HepG2 (cell line): Measurements from ENCODE around the gene STEAP2. TPM values are rescaled to one million over a fixed set of nuclear protein-coding genes. Genes with fewer than 3 reads are reported as not detected.

Experiments used
- ATAC-seq: fragments of 200-7000 bp; cut with Tn5 transposase; 3 replicates; pipeline ENCODE4 v1.9.1; 2020; ENCODE audit warnings: mild to moderate bottlenecking, moderate library complexity
- BruUV-seq: library from RNA; stranded (reverse); fragments of 400-500 nt; replicated peaks from 2 replicates; lab custom pipeline; 2021; lab: Mats Ljungman, UMichigan
- CTCF ChIA-PET: fragments of 300-600 bp; formaldehyde crosslinking; extraction: SDS; loops from one replicate; lab custom pipeline; 2021; ENCODE audit warnings: low total read pairs, inconsistent platforms, low intra/inter-chr PET ratio; lab: Yijun Ruan, JAX
- POLR2A ChIA-PET: fragments of 350-600 bp; sonication (Branson Sonifier 250); formaldehyde crosslinking; loops from one replicate; lab custom pipeline; 2020; ENCODE audit warnings: antibody characterized with exemption, inconsistent platforms; lab: Yijun Ruan, JAX
- DNase-seq: peaks from one replicate; pipeline ENCODE4 v3.0.0-alpha.2; 2015; ENCODE audit warnings: low spot score
- FAIRE-seq: peaks from 3 replicates; lab custom pipeline; 2011; peaks lifted over from hg19 to GRCh38; lab: Jason Lieb, UNC
- H2AFZ ChIP-seq: one replicate; pipeline ENCODE4 v1.6.1; 2011; ENCODE audit warnings: low read length, inconsistent platforms
- H3K27ac ChIP-seq: fragments of 300-600 bp; 3 replicates; pipeline ENCODE4 v1.8.0; 2011; ENCODE audit warnings: mixed run types, mild to moderate bottlenecking, mixed read lengths, low read length, inconsistent platforms; ENCODE audit not compliant: insufficient read depth; ENCODE audit errors: extremely low read length
- H3K27me3 ChIP-seq, 2 experiments: fragments of 200-600 bp in 1 of 2; 2 replicates in 1 of 2; 3 replicates in 1 of 2; pipeline versions ENCODE4 v1.6.0 to v1.8.0; 2011; ENCODE audit warnings: low read length in 2 of 2, mild to moderate bottlenecking in 2 of 2, moderate library complexity in 2 of 2, inconsistent platforms in 1 of 2; ENCODE audit not compliant: insufficient read depth in 2 of 2, control insufficient read depth in 1 of 2
- H3K36me3 ChIP-seq, 2 experiments: fragments of 200-600 bp in 1 of 2; replicated peaks in 1 of 2; 2 replicates in 1 of 2; 3 replicates in 1 of 2; pipeline versions ENCODE4 v1.5.1 to v1.8.0; 2011; ENCODE audit warnings: low read length in 2 of 2, inconsistent platforms in 1 of 2; ENCODE audit not compliant: insufficient read depth in 2 of 2, control insufficient read depth in 1 of 2
- H3K4me1 ChIP-seq: 2 replicates; pipeline ENCODE4 v1.5.1; 2012; ENCODE audit warnings: low read length, inconsistent platforms; ENCODE audit not compliant: insufficient read depth
- H3K4me2 ChIP-seq: 2 replicates; pipeline ENCODE4 v1.6.0; 2011; ENCODE audit warnings: low read depth, low read length, inconsistent platforms
- H3K4me3 ChIP-seq, 3 experiments: fragments of 200-600 bp in 1 of 3; sonication (generic), shearing (Covaris generic) in 1 of 3; replicated peaks in 1 of 3; 2 replicates each; pipeline ENCODE4 v1.5.1; 2011 to 2016; ENCODE audit warnings: low read length in 3 of 3, inconsistent platforms in 2 of 3, low read depth in 2 of 3, mild to moderate bottlenecking in 2 of 3, control low read depth in 1 of 3, mixed read lengths in 1 of 3; ENCODE audit not compliant: insufficient read depth in 1 of 3
- H3K79me2 ChIP-seq: one replicate; pipeline ENCODE4 v1.6.1; 2011; ENCODE audit warnings: low read length, inconsistent platforms; ENCODE audit not compliant: insufficient read depth
- H3K9ac ChIP-seq: 2 replicates; pipeline ENCODE4 v1.6.0; 2011; ENCODE audit warnings: mild to moderate bottlenecking, low read depth, low read length, inconsistent platforms; ENCODE audit not compliant: insufficient read depth
- H3K9me3 ChIP-seq: 2 replicates; pipeline ENCODE4 v1.5.1; 2012; ENCODE audit warnings: mild to moderate bottlenecking, low read length
- H4K20me1 ChIP-seq: 2 replicates; pipeline ENCODE4 v1.6.0; 2011; ENCODE audit warnings: inconsistent platforms, mild to moderate bottlenecking, low read length, moderate library complexity; ENCODE audit not compliant: insufficient read depth
- BRCA1 ChIP-seq: sonication (generic); formaldehyde crosslinking; IDR thresholded peaks from 2 replicates; pipeline ENCODE4 v1.4.0; 2020; ENCODE audit warnings: missing genetic modification reagents
- CHD2 ChIP-seq: IDR thresholded peaks from 2 replicates; pipeline ENCODE4 v1.6.1; 2011; ENCODE audit warnings: low read depth, low read length, improper control_type of control experiment
- CREM ChIP-seq, 2 experiments: sonication (generic) in 1 of 2; formaldehyde crosslinking in 1 of 2; IDR thresholded peaks; 2 replicates each; pipeline versions ENCODE4 v1.4.0 to v1.6.1; 2016 to 2020; ENCODE audit warnings: antibody characterized with exemption in 1 of 2, mild to moderate bottlenecking in 1 of 2, missing genetic modification reagents in 1 of 2
- FOSL1 ChIP-seq: sonication (generic); formaldehyde crosslinking; IDR thresholded peaks from 2 replicates; pipeline ENCODE4 v1.9.0; 2021; ENCODE audit warnings: missing genetic modification reagents, borderline replicate concordance
- GATAD2A ChIP-seq: IDR thresholded peaks from 2 replicates; pipeline ENCODE4 v1.6.1; 2016
- HINFP ChIP-seq: sonication (generic); formaldehyde crosslinking; IDR thresholded peaks from 2 replicates; pipeline ENCODE4 v1.4.0; 2020; ENCODE audit warnings: low read depth, mild to moderate bottlenecking, missing genetic modification reagents
- MNT ChIP-seq: fragments of 450-650 bp; IDR thresholded peaks from 2 replicates; pipeline ENCODE4 v1.6.1; 2016
- NR2F1 ChIP-seq, 2 experiments: fragments of 450-650 bp in 1 of 2; formaldehyde crosslinking in 1 of 2; IDR thresholded peaks; 2 replicates each; pipeline versions ENCODE4 v1.5.0 to v1.6.1; 2016 to 2020; ENCODE audit warnings: mild to moderate bottlenecking in 1 of 2, missing compliant biosample characterization in 1 of 2, missing genetic modification reagents in 1 of 2, moderate library complexity in 1 of 2
- SETDB1 ChIP-seq: sonication (generic); formaldehyde crosslinking; IDR thresholded peaks from 2 replicates; pipeline ENCODE4 v1.5.1; 2020; ENCODE audit warnings: missing genetic modification reagents, mild to moderate bottlenecking, borderline replicate concordance
- STAT6 ChIP-seq: sonication (generic); formaldehyde crosslinking; IDR thresholded peaks from 2 replicates; pipeline ENCODE4 v1.4.0; 2020; ENCODE audit warnings: missing genetic modification reagents, mild to moderate bottlenecking, borderline replicate concordance
- TAF15 ChIP-seq: fragments of 200-400 bp; formaldehyde crosslinking; IDR thresholded peaks from one replicate; pipeline ENCODE4 v1.6.1; 2018; ENCODE audit warnings: mild to moderate bottlenecking, low read depth, low read length; ENCODE audit not compliant: poor library complexity, severe bottlenecking
- TERF1 ChIP-seq: sonication (generic); formaldehyde crosslinking; IDR thresholded peaks from 2 replicates; pipeline ENCODE4 v1.8.0; 2022; ENCODE audit warnings: mild to moderate bottlenecking, missing genetic modification reagents, moderate library complexity
- ZNF205 ChIP-seq: IDR thresholded peaks from 2 replicates; pipeline ENCODE4 v1.6.1; 2018; ENCODE audit warnings: missing biosample characterization, missing genetic modification reagents
- ZNF264 ChIP-seq: sonication (generic); formaldehyde crosslinking; IDR thresholded peaks from 2 replicates; pipeline ENCODE4 v1.4.0; 2020; ENCODE audit warnings: missing genetic modification reagents
- ZNF703 ChIP-seq: sonication (generic); formaldehyde crosslinking; IDR thresholded peaks from 2 replicates; pipeline ENCODE4 v1.5.1; 2020; ENCODE audit warnings: missing genetic modification reagents, mild to moderate bottlenecking, moderate library complexity, borderline replicate concordance
- ZNF720 ChIP-seq: sonication (generic); formaldehyde crosslinking; IDR thresholded peaks from 2 replicates; pipeline ENCODE4 v1.4.0; 2020; ENCODE audit warnings: missing genetic modification reagents
- ZNF747 ChIP-seq: sonication (generic); formaldehyde crosslinking; IDR thresholded peaks from 2 replicates; pipeline ENCODE4 v1.8.1; 2023; ENCODE audit warnings: missing genetic modification reagents, mild to moderate bottlenecking, borderline replicate concordance
- ZNF749 ChIP-seq: sonication (generic); formaldehyde crosslinking; IDR thresholded peaks from 2 replicates; pipeline ENCODE4 v1.8.0; 2022; ENCODE audit warnings: mild to moderate bottlenecking, missing genetic modification reagents, moderate library complexity, borderline replicate concordance
- WGBS: methylation state at CpG from one replicate; pipeline ENCODE4 v1.1.6; 2017; ENCODE audit warnings: low lambda C conversion rate; 5-methylcytosine and 5-hydroxymethylcytosine counted together
- in situ Hi-C: cut with HindIII; loops from 2 replicates; pipeline ENCODE4 v1.10.0; 2017; ENCODE audit warnings: low pct_unique_long_range_greater_than_20kb; ENCODE audit not compliant: extremely low pct_ligation_motif_present
- intact Hi-C: fragments of 100-400 bp; cut with micrococcal nuclease; formaldehyde crosslinking; loops from one replicate; pipeline ENCODE4 v1.10.0; 2022; ENCODE audit not compliant: unreplicated experiment
- polyA plus RNA-seq, 8 experiments: library from polyadenylated mRNA; depleted of rRNA in 3 of 8; stranded (reverse) in 7 of 8; unstranded in 1 of 8; fragments of >200 nt; fragmentation: Illumina TruSeq in 4 of 8; extraction: Trizol in 4 of 8; gene quantifications; 2 replicates each; pipeline versions ENCODE4 v1.2.1 to v1.2.3, GENCODE V29; 2011 to 2016; ENCODE audit warnings: low read depth in 4 of 8, missing spikeins in 1 of 8, mixed read lengths in 1 of 8; ENCODE audit not compliant: insufficient read depth in 1 of 8
- total RNA-seq, 5 experiments: library from RNA; depleted of rRNA; stranded (reverse); fragments of >200 nt; fragmentation: Illumina TruSeq; extraction: Trizol; gene quantifications; 2 replicates each; pipeline ENCODE4 v1.2.3, GENCODE V29; 2016; ENCODE audit warnings: low read depth in 1 of 5

Gene STEAP2
- total and polyA plus RNA-seq, 2 of the 13 experiments (the other 11 are each of a cell fraction or from before 2014, with no cell fraction given) = 4.3 to 4.4 TPM

GRCh38 chr7:90266808-90267207, 55.3 kb downstream of the STEAP2 start:
- no peaks in the 10 kb centered on the region for H3K36me3 ChIP-seq
- DNase-seq = no peak
- peak overlapping the region; percentile 27; the same call in 1 of the 2 replicates for H3K9ac ChIP-seq
- peak overlapping the region; percentile 36 to 47 (median 44); a peak in 5 of 6 replicates for H3K4me3 ChIP-seq
- no peaks in the 10 kb centered on the region for H3K27me3 ChIP-seq
- peak overlapping the region; percentile 70 for H3K27ac ChIP-seq
- no peak overlapping the region for H2AFZ ChIP-seq
- no peaks in the 10 kb centered on the region for H4K20me1 ChIP-seq
- WGBS = 40% methylated on average over 3 of the region's 3 CpGs
- no peaks in the 10 kb centered on the region for H3K79me2 ChIP-seq
- peaks cover 56% of the 10 kb centered on the region for H3K4me1 ChIP-seq
- BruUV-seq = no TSS peak
- no peaks in the 10 kb centered on the region for H3K9me3 ChIP-seq
- intact Hi-C loops (loop anchor here (2.0 to 10.0 kb wide), 4 partner anchors 56 to 160 kb away; partner anchors contain the start of genes CLDN12, GTPBP10 and STEAP2), in situ Hi-C loops (loop anchor here (10.0 kb wide), 1 partner anchor 112 kb away; the partner anchor contains the start of gene STEAP1)
- CTCF ChIA-PET = no interaction called here
- H3K4me2 ChIP-seq = peak overlapping the region; percentile 76
- POLR2A ChIA-PET = interaction anchor here (1.4 kb wide), 1 partner anchor 94 kb away, joined by 4 read pairs; no protein-coding TSS in a partner anchor
- no peak for ATAC-seq
- FAIRE-seq = no peak
- TF ChIP-seq TAF15 (no peak), SETDB1 (CRISPR knock-in tag) (no peak), ZNF749 (no peak), ZNF264 (CRISPR knock-in tag) (no peak), GATAD2A (CRISPR knock-in tag) (0 out of 2 replicates have a peak, but pooled peaks have one; percentile 7), CREM (IDR thresholded peaks at IDR 0.05) (0 out of 2 replicates have a peak, but pooled peaks have one; percentile 1), CREM (CRISPR knock-in tag; IDR thresholded peaks at IDR 0.05) (no peak), CHD2 (no peak), FOSL1 (CRISPR knock-in tag) (no peak), ZNF720 (CRISPR knock-in tag) (no peak), HINFP (CRISPR knock-in tag) (no peak), ZNF703 (CRISPR knock-in tag) (no peak), STAT6 (CRISPR knock-in tag) (no peak), TERF1 (CRISPR knock-in tag) (no peak), BRCA1 (CRISPR knock-in tag) (no peak), MNT (no peak), NR2F1 (CRISPR knock-in tag; IDR thresholded peaks at IDR 0.05) (no peak), ZNF747 (no peak), ZNF205 (CRISPR knock-in tag) (no peak)
